HepG2 (cell line): ENCODE data around the gene PFDN5. TPM values are rescaled to one million over a fixed set of nuclear protein-coding genes. Genes with fewer than 3 reads are reported as not detected.

Source experiments
- ATF2 ChIP-seq: sonication (generic); formaldehyde crosslinking; IDR thresholded peaks from 2 replicates; pipeline ENCODE4 v1.4.0; 2020; ENCODE audit warnings: missing genetic modification reagents
- IRF1 ChIP-seq: sonication (generic); formaldehyde crosslinking; IDR thresholded peaks from 2 replicates; pipeline ENCODE4 v1.4.0; 2020; ENCODE audit warnings: low read depth, mild to moderate bottlenecking, missing genetic modification reagents
- LRRFIP1 ChIP-seq: sonication (generic); formaldehyde crosslinking; conservative IDR thresholded peaks from 2 replicates; pipeline ENCODE4 v1.4.0; 2020; ENCODE audit warnings: missing genetic modification reagents
- U2AF1 ChIP-seq: fragments of 200-400 bp; formaldehyde crosslinking; optimal IDR thresholded peaks from 2 replicates; pipeline ENCODE3; 2017; ENCODE audit warnings: mild to moderate bottlenecking, low read depth, low read length
- ZBTB2 ChIP-seq: sonication (generic); formaldehyde crosslinking; IDR thresholded peaks from 2 replicates; pipeline ENCODE4 v1.8.0; 2022; ENCODE audit warnings: low read depth, missing genetic modification reagents
- ZBTB49 ChIP-seq: sonication (generic); formaldehyde crosslinking; IDR thresholded peaks from 2 replicates; pipeline ENCODE4 v1.4.0; 2020; ENCODE audit warnings: missing genetic modification reagents, borderline replicate concordance
- ZFYVE20 ChIP-seq: sonication (generic); formaldehyde crosslinking; IDR thresholded peaks from 2 replicates; pipeline ENCODE4 v1.8.0; 2023; ENCODE audit warnings: low read depth, mild to moderate bottlenecking, moderate library complexity, missing genetic modification reagents, borderline replicate concordance
- ZNF407 ChIP-seq: sonication (generic); formaldehyde crosslinking; IDR thresholded peaks from one replicate; pipeline ENCODE4 v1.5.1; 2020; ENCODE audit warnings: mild to moderate bottlenecking, missing genetic modification reagents; ENCODE audit errors: not compliant biosample characterization
- polyA plus RNA-seq, 8 experiments: library from polyadenylated mRNA; depleted of rRNA in 3 of 8; stranded (reverse) in 7 of 8; unstranded in 1 of 8; fragments of >200 nt; fragmentation: Illumina TruSeq in 4 of 8; extraction: Trizol in 4 of 8; gene quantifications; 2 replicates each; pipeline versions ENCODE4 v1.2.1 to v1.2.3, GENCODE V29; 2011 to 2016; ENCODE audit warnings: low read depth in 4 of 8, missing spikeins in 1 of 8, mixed read lengths in 1 of 8; ENCODE audit not compliant: insufficient read depth in 1 of 8
- total RNA-seq, 5 experiments: library from RNA; depleted of rRNA; stranded (reverse); fragments of >200 nt; fragmentation: Illumina TruSeq; extraction: Trizol; gene quantifications; 2 replicates each; pipeline ENCODE4 v1.2.3, GENCODE V29; 2016; ENCODE audit warnings: low read depth in 1 of 5

PFDN5 gene
- total and polyA plus RNA-seq, 2 of the 13 experiments (the other 11 are each of a cell fraction or from before 2014, with no cell fraction given) = 449 to 462 TPM

- no peak for TF ChIP-seq U2AF1
- no peak for TF ChIP-seq ATF2 (CRISPR knock-in tag)
- no peak for TF ChIP-seq LRRFIP1
- TF ChIP-seq ZBTB2 (CRISPR knock-in tag) = no peak
- TF ChIP-seq IRF1 = no peak
- TF ChIP-seq ZFYVE20 (CRISPR knock-in tag) = no peak
- TF ChIP-seq ZBTB49 (CRISPR knock-in tag) = no peak
- no peak for TF ChIP-seq ZNF407 (CRISPR knock-in tag)
These were observed 49.6 kb downstream of the PFDN5 start (continued) for GRCh38 chr12:53344824-53345485.
